Left kidney (tissue), 2 donors: Measurements from ENCODE around the gene MYRFL. TPM values are rescaled to one million over a fixed set of nuclear protein-coding genes. Genes with fewer than 3 reads are reported as not detected.

Source experiments
- DNase-seq: peaks from one replicate; pipeline ENCODE4 v3.0.0-alpha.2; 2013
- polyA plus RNA-seq: library from polyadenylated mRNA; unstranded; fragments of 120-200 nt; gene quantifications from one replicate; pipeline ENCODE4 v1.2.1, GENCODE V29; 2013; ENCODE audit not compliant: insufficient read length

MYRFL gene
- polyA plus RNA-seq, 1 donor, result 7.1 TPM

DNA sequence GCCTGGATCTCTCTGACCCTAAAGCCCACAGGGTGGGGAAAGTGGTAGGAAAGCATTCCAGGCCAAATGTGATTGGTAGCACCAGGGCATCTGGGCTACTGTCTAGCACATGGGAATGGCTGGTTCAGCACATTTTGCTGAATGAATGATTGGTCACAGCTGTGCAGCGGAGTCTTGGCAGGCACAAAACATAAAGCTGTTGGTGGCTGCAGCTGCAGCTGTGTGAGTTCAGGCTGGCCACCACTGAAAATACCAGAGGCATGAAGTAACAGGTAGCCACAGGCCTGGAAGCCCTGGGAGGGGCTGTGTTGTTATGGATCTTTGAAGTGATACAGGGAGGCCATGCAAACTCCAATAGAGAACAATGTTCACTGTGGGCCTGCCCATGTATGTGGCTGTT is 72.7 kb downstream of the MYRFL start:
- DNase-seq, result peak; percentile 38

DNA sequence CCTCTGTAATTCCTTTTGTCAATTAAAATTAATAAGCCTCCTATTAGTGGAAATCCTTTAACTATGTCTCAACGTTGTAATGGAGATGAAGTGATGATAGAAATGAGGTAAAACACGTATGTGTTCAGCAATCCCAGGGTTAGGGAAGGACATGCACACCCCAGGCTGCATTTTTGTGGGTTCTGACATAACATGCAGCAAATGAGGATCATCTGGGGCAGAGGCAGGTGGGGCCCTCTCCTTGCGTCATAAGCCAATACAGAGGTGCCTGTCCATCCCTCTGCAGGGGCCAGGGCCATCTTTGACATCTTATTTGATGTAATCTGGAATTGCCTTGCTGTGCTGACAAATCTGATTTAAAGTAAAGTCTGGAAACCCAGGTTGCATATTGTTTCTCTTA is 73.2 kb downstream of the MYRFL start:
- DNase-seq, result no peak

DNA sequence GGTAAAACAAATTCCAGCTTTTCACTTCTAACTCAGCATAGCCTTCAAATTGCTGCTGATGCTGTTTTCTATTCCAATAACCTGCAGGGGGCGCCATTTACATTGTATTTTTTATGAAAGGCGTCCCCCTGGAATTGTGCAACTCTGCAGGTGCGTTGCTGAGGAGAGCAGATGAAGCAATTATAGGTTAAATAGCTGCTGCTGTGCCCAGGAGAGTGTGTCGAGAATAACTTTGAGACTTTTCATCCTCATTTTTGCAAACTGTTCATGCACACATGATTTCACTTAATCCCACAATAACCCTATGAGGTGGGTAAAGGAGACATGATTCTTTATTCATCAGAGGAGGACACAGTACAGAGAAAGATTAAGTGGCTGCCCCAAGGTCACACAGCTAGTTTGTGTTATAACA is 75.7 kb downstream of the MYRFL start:
- peak; percentile 84 for DNase-seq

DNA sequence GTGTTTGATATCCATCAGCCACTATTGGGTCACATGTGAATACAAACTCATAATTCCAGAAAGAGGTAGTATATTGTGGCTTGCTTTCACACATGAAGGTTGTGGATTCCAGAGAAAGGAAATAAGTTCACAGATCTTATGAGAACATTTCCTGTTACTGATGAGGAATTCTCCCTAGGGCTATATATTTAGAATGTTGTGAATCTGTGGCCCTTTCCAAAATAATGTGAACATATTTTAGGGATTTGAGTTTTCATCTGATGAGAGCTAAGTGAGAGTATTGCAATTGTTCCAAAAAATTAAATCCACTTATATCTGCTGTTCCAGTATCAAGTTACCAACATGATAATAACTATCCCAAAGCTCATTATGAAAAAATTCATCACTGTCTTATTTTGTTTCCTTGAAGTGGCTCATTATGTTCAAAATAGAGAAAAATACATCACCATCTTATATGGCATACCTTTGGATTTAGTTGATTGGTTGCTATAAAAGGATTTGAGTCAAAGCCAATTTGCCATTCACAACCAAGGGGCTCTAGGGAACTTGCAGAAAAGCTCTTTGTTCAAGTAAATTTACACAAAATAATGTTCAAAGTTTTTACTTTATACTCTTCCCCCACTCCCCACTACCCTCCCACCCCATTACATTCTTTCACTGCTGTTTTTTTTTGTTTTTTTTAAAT is 76.3 kb downstream of the MYRFL start:
- DNase-seq, result no peak

DNA sequence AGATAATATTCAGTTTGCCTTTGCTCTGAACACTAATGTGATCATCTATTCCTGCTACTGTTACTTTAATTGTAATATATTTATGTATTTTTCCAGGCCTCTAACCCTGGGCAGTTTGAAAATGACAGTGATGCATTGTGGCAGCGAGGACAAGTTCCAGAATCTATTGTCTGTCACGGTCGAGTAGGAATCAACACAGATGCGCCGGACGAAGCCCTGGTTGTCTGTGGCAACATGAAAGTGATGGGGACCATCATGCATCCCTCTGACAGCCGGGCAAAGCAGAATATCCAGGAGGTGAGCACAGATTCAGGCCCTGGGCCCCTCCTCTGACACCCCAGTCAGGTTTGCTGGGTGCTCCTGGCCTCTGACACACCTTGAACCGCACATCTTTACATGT is 78.5 kb downstream of the MYRFL start:
- DNase-seq, result no peak

DNA sequence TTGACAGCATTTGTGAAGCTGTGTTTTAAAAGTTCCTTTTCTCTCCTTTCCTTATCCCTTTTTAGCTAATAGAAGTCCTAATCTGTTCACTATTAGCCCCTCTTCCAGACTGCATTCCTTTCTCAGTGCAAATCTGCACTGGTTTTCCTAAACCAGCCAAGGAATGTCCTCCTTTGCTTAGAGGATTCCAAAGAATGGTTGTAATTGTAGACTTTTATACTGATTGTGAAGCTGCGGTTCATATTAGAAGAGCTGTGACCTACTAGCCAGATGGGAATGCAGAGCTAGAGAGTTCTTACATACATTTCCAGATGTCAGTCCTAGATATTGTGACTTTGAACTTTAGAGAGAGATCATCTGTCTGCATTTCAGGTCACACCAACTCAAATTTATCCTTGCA is 79.8 kb downstream of the MYRFL start:
- DNase-seq, result no peak

DNA sequence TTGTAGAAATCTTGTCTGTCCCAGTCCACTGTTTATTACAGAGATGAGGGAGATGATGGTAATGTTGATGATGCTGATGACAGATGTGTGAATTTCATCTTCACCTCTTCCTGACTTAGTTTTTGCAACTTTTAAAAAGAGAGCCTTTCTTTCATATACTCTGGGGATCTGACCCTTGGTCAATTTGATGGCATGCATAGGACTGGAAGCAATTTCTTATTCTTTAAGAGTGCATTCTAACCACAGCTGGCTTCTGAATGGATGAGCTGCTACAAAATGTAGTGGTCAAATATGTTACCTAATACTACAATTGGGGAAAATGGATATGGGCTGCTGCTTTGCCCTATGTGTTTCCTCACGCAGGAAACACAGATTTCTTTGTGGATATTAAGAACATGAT is 80.8 kb downstream of the MYRFL start:
- DNase-seq, result no peak

DNA sequence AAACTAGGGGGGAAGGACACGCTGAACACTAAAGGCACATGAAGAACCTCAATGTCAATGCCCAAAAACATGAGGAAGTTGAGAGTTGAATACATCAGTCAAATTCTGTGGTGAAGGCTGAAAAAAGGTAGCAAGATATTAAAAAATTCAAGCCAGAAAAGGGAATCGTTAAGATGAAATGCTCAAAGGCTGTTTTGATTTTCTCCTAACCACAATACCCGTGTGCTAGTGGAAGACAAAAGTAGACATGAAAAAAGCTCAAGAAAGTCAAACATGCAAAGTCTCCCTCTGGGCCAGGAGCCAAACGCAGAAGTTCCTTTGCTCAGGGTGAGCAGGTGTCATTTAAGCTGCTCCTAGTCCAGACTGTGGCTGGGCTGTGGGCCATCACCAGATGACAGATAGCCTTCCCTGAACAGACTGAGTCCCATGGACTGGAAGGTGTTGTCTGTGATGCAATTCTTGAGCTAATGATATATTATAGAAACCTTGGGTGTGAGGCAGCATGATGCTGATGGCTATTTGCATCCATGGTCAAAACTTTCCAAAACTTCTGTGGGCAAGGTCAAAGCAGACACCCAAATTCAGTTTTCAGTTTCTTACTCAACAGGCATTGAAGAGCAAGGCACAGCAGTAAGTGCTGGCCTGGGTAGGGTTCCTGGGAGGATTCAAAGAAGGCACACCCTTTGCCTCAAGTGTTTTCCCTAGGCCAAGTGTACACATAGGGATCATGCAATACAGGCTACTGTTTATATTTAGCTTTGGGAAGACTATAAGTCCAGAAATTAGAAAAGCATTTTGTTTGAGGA is 81.6 kb downstream of the MYRFL start:
- DNase-seq, result no peak

DNA sequence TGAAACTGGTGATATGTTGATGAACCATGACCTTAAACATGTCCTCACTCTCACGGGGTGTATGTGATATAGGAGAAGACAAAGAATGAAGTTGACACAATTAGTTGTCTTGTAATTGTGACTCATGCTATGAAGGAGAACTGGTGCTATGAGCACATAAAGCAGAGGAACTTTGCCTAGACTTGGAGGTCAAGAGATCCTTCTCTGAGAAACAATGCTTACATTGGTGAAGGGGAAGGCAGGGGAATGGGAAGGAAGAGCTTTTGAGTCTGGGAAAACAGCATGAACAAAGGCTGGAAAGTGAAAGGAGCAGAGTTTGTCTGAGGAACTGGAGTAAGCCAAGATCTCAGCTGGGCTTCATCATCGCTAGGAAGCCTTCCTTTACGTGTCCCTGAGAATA is 83.2 kb downstream of the MYRFL start:
- DNase-seq, result no peak

DNA sequence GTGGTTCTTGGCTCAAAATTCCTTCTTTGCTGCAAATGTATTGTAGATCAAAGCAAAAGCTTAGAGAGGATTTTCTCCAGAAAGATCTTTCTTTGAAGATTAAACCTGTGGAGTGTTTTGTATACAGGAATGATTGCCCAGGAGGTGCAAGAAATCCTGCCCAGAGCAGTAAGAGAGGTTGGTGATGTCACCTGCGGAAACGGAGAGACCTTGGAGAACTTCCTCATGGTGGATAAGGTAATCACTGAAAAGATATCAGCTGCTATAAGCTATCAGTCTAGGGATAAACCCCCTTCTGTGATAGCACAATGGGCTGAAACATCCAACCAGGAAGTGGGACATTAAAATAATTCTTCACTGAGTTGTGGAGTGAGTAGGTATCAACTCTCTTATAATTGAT is 85.7 kb downstream of the MYRFL start:
- DNase-seq, result no peak

DNA sequence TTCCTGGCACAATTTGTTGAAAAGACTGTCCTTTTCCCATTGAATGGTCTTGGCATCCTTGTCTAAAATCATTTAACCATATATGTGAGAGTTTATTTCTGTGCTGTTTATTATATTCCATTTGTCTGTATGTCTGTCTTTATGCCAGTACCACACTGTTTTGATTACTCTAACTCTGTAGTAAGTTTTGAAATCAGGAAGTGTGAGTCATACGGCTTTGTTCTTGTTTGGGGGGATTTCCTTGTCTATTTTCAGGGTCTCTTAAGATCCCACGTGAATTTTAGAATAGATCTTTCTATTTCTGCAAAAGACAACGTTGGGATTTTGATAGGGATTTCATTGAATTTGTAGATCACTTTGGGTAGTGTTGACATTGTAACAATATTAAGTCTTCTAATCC is 88.5 kb downstream of the MYRFL start:
- DNase-seq, result no peak

DNA sequence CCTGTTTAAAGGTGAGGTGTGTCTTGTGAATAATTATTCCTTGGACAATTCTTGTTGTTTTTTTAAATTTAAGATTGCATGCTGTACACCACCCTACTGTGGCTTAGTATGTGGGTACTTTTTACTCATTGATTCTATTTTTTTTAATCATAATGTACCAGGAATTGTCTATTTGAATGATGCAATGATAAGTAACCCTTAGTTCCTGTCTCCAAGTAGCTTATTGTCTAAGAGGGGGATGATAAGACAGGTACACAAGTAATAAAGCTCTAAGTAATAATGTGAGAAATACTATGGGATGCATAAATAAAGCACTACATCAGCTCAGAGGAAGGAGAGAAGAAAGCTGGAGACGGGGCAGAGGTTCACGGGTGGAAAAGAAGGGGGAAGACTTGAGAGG is 90.9 kb downstream of the MYRFL start:
- DNase-seq, result no peak

DNA sequence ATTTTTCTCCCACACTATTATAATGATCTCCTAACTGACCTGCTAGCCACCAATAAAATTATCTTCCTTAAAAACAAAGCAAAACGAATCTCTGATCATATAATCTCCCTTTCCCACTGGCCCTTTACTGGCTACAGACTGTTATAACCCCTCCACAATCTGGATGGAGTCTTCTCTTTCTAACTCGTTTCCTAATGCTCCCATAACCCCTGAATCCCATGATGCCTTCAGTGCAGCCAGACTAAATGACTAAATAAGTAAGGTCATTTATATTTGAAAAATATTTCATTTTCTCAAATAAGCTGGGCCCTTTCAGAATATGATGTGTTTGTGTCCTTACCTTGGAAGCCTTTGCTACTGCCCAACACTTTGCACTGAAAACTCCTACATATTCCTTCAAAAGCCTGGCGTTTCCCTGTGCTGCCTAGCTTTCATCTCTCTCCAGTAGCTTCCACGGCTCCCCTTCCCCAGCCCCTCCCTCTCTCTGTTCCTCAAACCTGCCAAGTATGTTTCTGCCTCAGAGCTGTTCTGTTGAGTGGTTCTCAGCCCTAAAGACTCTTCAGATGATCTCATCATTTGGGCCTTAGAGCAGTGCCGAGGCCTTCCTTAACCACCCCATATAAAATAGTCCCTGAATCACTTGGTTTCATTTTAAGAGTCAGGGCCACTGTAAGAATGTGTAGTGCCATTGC is 91.7 kb downstream of the MYRFL start:
- no peak for DNase-seq

DNA sequence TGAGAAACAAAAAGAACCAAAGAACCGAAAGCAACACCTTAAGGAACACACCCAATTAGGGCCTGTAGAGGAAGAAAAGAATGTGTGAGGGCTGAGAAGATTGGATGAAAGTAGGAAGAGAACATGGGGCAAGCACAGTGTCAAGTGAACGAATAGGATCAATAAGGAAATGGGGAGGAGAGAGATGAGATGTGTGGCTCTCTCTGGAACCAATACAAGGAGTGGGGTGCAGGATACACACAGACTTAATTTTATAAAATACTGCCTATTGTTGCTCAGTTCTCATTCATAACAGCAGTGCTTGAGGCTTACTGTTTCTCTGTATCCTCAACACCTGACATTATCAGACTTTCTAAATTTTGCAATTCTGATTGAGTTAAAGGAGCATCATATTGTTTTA is 93.3 kb downstream of the MYRFL start:
- no peak for DNase-seq

DNA sequence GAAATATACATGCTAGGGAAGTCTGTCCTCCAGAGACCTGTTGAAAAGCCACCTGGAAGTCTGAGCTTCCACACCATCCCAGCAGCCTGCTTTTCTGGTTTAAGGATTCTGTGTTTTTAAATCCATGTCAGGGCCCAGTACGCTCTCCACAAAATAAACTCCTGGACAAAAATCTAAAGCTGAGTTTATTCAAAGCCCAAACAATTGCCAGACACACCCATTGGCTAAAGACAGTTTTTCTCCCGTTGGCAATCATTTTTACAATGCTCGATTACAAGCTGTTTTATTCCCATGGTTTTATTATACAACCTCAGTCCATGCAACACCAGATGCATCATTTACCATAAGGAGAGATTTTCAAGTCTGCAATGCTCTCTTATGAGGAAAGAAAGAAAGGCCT is 94.5 kb downstream of the MYRFL start:
- no peak for DNase-seq

DNA sequence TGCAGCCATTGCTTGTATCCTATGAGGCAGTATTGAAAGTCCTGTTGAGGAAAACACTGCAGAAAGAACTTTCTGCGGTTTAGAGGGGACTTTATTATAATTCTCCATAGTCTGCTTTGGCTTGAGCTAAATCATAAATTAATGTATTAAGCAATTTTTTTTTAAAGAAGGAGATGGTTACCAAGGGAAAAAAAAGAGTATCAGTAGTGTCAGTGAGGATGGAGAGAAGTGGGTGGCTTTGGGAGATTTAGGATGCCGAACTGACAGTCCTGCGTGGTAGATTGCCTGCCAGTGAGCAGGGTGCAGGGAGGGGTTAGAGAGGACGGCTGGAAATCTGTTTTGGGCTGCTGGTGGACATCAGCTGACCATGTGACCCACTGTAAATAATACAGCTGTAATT is 96.8 kb downstream of the MYRFL start:
- DNase-seq, result no peak

DNA sequence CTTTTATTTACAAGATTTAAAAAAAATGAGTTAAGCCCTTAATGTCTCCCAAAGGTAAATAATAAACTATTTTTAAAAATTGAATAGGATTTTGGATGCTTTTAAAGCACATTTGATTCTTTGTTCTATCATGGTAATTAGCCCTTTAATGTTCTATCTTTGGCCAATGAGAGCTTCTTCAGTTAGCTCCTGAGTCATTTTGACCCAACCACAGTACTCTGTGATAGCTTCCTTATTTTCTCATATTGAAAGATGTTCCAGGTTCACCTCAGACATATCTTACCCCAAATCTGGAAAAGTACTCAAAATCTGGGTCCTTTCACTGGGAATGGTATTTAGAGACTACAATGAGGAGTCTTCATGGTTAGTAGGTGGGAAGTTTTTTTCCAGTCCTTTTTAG is 98.0 kb downstream of the MYRFL start:
- DNase-seq, result no peak

DNA sequence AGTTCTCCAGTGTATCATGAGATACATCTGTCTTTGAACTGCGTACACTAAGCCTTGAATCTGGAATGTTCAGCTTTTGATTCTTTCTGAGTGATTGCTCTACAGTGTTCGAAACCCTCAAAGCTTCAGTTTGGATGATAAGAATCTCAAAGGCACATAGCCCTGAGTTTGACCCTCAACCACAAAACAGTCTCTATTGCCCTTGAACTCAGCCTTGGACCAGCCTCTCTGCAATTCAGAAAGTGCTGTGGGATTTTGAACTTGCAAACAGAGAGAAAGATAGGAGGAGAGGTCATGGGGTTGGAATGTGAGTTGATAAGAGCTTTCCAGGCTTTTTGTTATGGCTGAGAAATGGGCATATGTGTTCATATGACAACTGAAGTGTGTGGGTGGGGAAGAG is 100.3 kb downstream of the MYRFL start:
- DNase-seq, result no peak

DNA sequence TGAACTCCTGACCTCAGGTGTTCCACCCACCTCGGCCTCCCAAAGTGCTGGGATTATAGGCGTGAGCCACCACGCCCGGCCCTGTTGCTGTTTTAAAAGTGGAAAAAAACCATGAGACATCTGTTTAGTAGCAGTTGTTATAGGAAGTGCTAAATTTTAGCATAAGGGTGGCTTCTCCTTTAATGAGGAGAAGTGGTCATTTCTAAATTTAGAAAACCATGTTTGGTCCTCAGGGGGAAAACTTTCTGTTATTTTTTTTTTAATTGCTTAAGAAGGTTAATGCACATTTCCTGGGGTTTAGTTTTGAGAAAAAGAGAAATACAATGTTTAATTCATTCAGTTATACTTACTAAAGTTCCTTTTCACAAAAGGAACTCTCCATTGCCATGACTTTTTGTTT is 102.1 kb downstream of the MYRFL start:
- DNase-seq, result no peak

DNA sequence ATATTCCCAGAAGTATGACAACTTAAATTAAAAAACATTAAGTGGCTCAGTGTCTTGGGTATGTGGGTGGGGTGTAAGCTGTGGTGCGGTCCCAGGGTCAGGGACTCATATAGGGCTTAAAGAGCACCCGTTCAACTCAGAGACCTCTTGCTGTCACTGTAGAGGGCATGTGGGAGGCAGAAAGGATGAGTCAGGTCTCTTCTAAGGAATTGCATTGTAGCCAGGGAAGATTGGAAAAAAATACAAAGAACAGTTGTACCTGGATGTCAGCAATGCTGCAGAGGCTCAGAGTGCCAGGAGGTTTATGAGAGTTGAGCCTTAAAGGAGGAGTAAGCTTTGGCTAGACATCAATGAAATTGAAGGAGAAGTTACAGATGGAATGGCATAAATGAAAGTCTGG is 104.1 kb downstream of the MYRFL start:
- DNase-seq, result no peak

DNA sequence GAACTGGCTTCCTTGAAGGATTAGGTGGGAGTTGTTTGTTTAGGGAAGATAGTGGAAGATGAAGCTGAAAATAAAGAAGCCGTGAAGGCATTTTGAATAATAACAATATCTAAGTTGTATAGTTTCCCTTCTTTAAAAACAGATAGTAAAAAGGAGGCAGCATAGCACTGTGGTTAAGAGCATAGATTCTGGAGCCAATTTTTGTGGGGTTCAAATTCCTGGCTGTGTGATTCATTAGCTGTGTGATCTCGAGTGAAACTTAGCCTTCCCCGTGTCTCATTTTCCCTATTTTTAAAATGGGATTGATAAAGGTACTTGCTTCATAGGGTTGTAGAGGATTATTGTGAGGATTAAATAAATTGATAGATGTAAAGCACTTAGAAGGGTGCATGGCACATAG is 104.5 kb downstream of the MYRFL start:
- no peak for DNase-seq

DNA sequence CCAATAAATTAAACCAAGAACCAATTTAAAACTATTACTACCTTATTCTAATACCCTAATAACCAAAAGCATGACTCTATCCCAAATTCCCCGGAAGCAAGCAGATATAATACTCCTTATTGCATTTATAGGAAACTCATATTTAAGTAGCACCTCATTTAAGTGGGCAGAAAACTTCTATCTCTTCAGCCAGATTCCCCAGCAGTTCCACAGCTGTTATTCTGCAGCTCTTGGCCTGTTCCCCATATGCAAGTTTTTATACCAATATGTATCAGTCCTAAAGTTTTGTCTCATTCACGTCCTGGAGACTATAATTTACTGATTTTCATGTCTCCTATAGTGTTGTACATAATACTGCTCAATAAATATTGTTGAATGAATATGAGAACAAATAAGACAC is 106.5 kb downstream of the MYRFL start:
- no peak for DNase-seq

DNA sequence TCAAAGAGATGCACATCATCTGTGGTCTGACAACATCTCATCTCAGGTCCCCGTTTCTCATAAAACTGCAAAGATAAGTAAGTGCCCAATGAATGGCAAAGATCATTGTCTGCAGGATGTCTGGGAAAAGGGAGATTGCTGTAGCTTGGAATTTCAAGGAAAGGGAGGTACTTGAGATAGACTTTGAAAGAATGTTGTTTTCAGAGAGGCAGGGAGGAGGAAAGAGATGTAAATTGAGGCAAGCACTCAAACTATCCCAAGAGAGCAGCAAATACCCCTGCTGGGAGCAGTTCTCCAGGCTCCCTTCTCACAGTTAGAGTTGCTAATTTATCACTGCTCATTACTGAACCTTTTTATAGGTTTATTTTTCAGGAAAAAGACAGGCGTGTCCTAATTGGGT is 107.1 kb downstream of the MYRFL start:
- DNase-seq, result no peak
